PC-3 (cell line): ENCODE measurements around the gene GFOD2. TPM values are rescaled to one million over a fixed set of nuclear protein-coding genes. Genes with fewer than 3 reads are reported as not detected.
"Not testable (repeated sequence)": the region's sequence is repeated elsewhere in the genome, so short reads cannot be mapped to it uniquely, and the experiment has no call there.

Experiments used
- ATAC-seq: fragments of 200-7000 bp; cut with Tn5 transposase; 2 replicates; pipeline ENCODE4 v1.9.1; 2020; ENCODE audit warnings: mild to moderate bottlenecking, moderate library complexity
- BruUV-seq: library from RNA; stranded (reverse); fragments of 400-500 nt; replicated peaks from 2 replicates; lab custom pipeline; 2021; lab: Mats Ljungman, UMichigan
- CTCF ChIA-PET: fragments of 300-600 bp; sonication (Branson Sonifier 250); formaldehyde crosslinking; loops from one replicate; lab custom pipeline; 2022; ENCODE audit warnings: antibody characterized with exemption; lab: Charles Lee
- POLR2A ChIA-PET: fragments of 300-600 bp; sonication (Branson Sonifier 250); formaldehyde crosslinking; loops from one replicate; lab custom pipeline; 2022; ENCODE audit warnings: antibody characterized with exemption; ENCODE audit not compliant: unreplicated experiment; lab: Charles Lee
- DNase-seq: peaks from one replicate; pipeline ENCODE4 v3.0.0-alpha.2; 2015
- H2AFZ ChIP-seq: fragments of 300-600 bp; sonication (generic); 2 replicates; pipeline ENCODE4 v1.6.0; 2016; ENCODE audit warnings: antibody characterized with exemption, low read length
- H3F3A ChIP-seq: fragments of 300-600 bp; sonication (generic); one replicate; pipeline ENCODE4 v1.6.0; 2017; ENCODE audit warnings: antibody characterized with exemption, low read length, control low read depth, mild to moderate bottlenecking; ENCODE audit not compliant: unreplicated experiment
- H3K27ac ChIP-seq: fragments of 300-600 bp; sonication (generic); 2 replicates; pipeline ENCODE4 v1.5.1; 2016; ENCODE audit warnings: mild to moderate bottlenecking, low read length
- H3K27me3 ChIP-seq: fragments of 300-600 bp; sonication (generic); 2 replicates; pipeline ENCODE4 v1.6.1; 2016; ENCODE audit warnings: low read length, mixed read lengths
- H3K36me3 ChIP-seq: fragments of 300-600 bp; sonication (generic); 2 replicates; pipeline ENCODE4 v1.6.1; 2016; ENCODE audit warnings: low read depth, mixed run types, low read length, mixed read lengths
- H3K4me1 ChIP-seq: fragments of 300-600 bp; sonication (generic); 2 replicates; pipeline ENCODE4 v1.5.1; 2016; ENCODE audit warnings: low read length; ENCODE audit not compliant: insufficient read depth
- H3K4me2 ChIP-seq: fragments of 300-600 bp; sonication (generic); 2 replicates; pipeline ENCODE4 v1.6.0; 2016; ENCODE audit warnings: low read length
- H3K4me3 ChIP-seq: fragments of 300-600 bp; sonication (generic); 2 replicates; pipeline ENCODE4 v1.5.1; 2016; ENCODE audit warnings: mild to moderate bottlenecking, low read length, mixed read lengths
- H3K79me2 ChIP-seq: fragments of 300-600 bp; sonication (generic); 2 replicates; pipeline ENCODE4 v1.6.1; 2017; ENCODE audit warnings: low read length, mixed read lengths
- H3K9ac ChIP-seq: fragments of 300-600 bp; sonication (generic); 2 replicates; pipeline ENCODE4 v1.6.0; 2016; ENCODE audit warnings: mild to moderate bottlenecking, low read length
- H3K9me2 ChIP-seq: fragments of 300-600 bp; sonication (generic); replicated peaks from 2 replicates; pipeline ENCODE4 v1.6.1; 2016; ENCODE audit warnings: mixed run types, low read length, mixed read lengths
- H3K9me3 ChIP-seq: fragments of 300-600 bp; sonication (generic); 2 replicates; pipeline ENCODE4 v1.6.1; 2016; ENCODE audit warnings: low read length, mixed read lengths
- H4K20me1 ChIP-seq: fragments of 300-600 bp; sonication (generic); 2 replicates; pipeline ENCODE4 v1.6.1; 2016; ENCODE audit warnings: low read length, mixed read lengths
- CTCF ChIP-seq: fragments of 300-600 bp; sonication (generic); conservative IDR thresholded peaks from 2 replicates; pipeline ENCODE4 v1.5.1; 2017; ENCODE audit warnings: antibody characterized with exemption, low read depth, mild to moderate bottlenecking, low read length
- EZH2 ChIP-seq: fragments of 300-600 bp; sonication (generic); IDR thresholded peaks from one replicate; pipeline ENCODE4 v1.6.1; 2017; ENCODE audit warnings: antibody characterized with exemption, mild to moderate bottlenecking, low read length; ENCODE audit not compliant: unreplicated experiment
- EZH2phosphoT487 ChIP-seq: fragments of 300-600 bp; sonication (generic); IDR thresholded peaks from 2 replicates; pipeline ENCODE4 v1.6.1; 2018; ENCODE audit warnings: mild to moderate bottlenecking, antibody characterized with exemption, low read length, borderline replicate concordance
- intact Hi-C: fragments of 100-400 bp; cut with micrococcal nuclease; formaldehyde crosslinking; loops from 2 replicates; pipeline ENCODE4 v1.9.0; 2023
- total RNA-seq: library from RNA; depleted of rRNA; stranded (reverse); fragments of >200 nt; gene quantifications from 2 replicates; pipeline ENCODE4 v1.2.3, GENCODE V29; 2014

GFOD2 gene
- total RNA-seq, 1 experiment from 2014 or later: 21.8 TPM

GRCh38 chr16:67697422-67698185 lies 21.5 kb downstream of the GFOD2 start:
- no peaks in the 10 kb centered on the region for H3K9me3 ChIP-seq
- ATAC-seq (no peak), DNase-seq (no peak)
- no peaks in the 10 kb centered on the region for H4K20me1 ChIP-seq
- no peak overlapping the region for H3K9ac ChIP-seq
- intact Hi-C loops: no loop called here
- peak overlapping the region; percentile 55 for H3K4me2 ChIP-seq
- H3K79me2 ChIP-seq: 0 out of 2 replicates have a peak, but pooled peaks cover 11% of the 10 kb centered on the region
- no peak overlapping the region for H3K27ac ChIP-seq
- H3K9me2 ChIP-seq: no peaks in the 10 kb centered on the region
- ChIA-PET CTCF (no interaction called here), POLR2A (no interaction called here)
- no TSS peak for BruUV-seq
- H2AFZ ChIP-seq: no peak overlapping the region
- H3K36me3 ChIP-seq: 0 out of 2 replicates have a peak, but pooled peaks cover 3% of the 10 kb centered on the region
- no peaks in the 10 kb centered on the region for H3F3A ChIP-seq
- H3K27me3 ChIP-seq: no peaks in the 10 kb centered on the region
- no peak for TF ChIP-seq EZH2
- no peak for TF ChIP-seq EZH2phosphoT487
- no peak for TF ChIP-seq CTCF
- H3K4me1 ChIP-seq: peaks cover 12% of the 10 kb centered on the region
- no peak overlapping the region for H3K4me3 ChIP-seq

GRCh38 chr16:67694611-67695010 lies 24.5 kb downstream of the GFOD2 start:
- Histone ChIP-seq H3K9me3 (no peaks in the 10 kb centered on the region), H2AFZ (no peak overlapping the region), H3K27me3 (no peaks in the 10 kb centered on the region), H3K4me3 (no peak overlapping the region), H3K36me3 (0 out of 2 replicates have a peak, but pooled peaks cover 3% of the 10 kb centered on the region), H4K20me1 (no peaks in the 10 kb centered on the region), H3K9ac (no peak overlapping the region), H3K4me1 (peaks cover 12% of the 10 kb centered on the region), H3K79me2 (0 out of 2 replicates have a peak, but pooled peaks cover under 1% of the 10 kb centered on the region), H3F3A (no peaks in the 10 kb centered on the region), H3K27ac (no peak overlapping the region), H3K9me2 (no peaks in the 10 kb centered on the region), H3K4me2 (no peak overlapping the region)
- BruUV-seq: no TSS peak
- ChIA-PET POLR2A (no interaction called here), CTCF (no interaction called here)
- no peak for TF ChIP-seq EZH2phosphoT487
- TF ChIP-seq EZH2: no peak
- TF ChIP-seq CTCF: no peak
- DNase-seq (no peak), ATAC-seq (no peak)
- intact Hi-C loops: no loop called here

DNA sequence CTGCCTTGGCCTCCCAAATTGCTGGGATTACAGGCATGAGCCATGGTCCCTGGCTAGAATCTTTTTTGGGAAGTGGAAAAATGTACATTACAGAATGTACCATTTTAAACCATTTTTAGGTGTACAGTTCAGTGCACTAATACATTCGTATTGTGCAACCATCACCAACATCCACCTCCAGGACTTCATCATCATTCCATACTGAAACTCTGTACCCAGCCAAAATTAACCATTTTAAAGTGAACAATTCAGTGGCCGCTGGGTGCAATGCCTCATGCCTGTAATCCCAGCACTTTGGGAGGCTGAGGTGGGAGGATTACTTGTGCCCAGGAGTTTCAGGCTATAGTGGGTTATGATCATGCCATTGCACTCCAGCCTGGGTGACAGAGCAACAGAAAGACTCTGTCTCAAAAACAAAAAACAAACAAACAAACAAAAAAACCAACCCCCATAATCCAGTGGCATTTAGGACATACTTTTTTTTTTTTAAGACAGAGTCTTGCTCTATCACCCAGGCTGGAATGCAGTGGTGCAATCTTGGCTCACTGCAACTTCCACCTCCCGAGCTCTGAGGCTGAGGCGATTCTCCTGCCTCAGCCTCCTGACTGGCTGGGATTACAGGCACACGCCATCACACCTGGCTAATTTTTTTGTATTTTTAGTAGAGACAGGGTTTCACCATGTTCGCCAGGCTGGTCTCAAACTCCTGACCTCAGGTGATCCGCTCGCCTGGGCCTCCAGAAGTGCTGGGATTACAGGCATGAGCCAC lies 25.4 kb downstream of the GFOD2 start:
- BruUV-seq, CTCF ChIA-PET: not testable (repeated sequence)

More for the DNA sequence above, 25.4 kb downstream of the GFOD2 start:
- POLR2A ChIA-PET, H3K27me3 ChIP-seq, H3F3A ChIP-seq, H3K9ac ChIP-seq, H3K9me2 ChIP-seq, H3K4me2 ChIP-seq, H2AFZ ChIP-seq, H3K79me2 ChIP-seq, DNase-seq, H3K9me3 ChIP-seq, intact Hi-C loops, H3K4me3 ChIP-seq, H3K36me3 ChIP-seq, ATAC-seq, H3K27ac ChIP-seq, H4K20me1 ChIP-seq: not testable (repeated sequence)
- H3K4me1 ChIP-seq: peaks cover 12% of the 10 kb centered on the region
